Measurements from ENCODE around the gene DIPK1B.

The DIPK1B gene

DNA sequence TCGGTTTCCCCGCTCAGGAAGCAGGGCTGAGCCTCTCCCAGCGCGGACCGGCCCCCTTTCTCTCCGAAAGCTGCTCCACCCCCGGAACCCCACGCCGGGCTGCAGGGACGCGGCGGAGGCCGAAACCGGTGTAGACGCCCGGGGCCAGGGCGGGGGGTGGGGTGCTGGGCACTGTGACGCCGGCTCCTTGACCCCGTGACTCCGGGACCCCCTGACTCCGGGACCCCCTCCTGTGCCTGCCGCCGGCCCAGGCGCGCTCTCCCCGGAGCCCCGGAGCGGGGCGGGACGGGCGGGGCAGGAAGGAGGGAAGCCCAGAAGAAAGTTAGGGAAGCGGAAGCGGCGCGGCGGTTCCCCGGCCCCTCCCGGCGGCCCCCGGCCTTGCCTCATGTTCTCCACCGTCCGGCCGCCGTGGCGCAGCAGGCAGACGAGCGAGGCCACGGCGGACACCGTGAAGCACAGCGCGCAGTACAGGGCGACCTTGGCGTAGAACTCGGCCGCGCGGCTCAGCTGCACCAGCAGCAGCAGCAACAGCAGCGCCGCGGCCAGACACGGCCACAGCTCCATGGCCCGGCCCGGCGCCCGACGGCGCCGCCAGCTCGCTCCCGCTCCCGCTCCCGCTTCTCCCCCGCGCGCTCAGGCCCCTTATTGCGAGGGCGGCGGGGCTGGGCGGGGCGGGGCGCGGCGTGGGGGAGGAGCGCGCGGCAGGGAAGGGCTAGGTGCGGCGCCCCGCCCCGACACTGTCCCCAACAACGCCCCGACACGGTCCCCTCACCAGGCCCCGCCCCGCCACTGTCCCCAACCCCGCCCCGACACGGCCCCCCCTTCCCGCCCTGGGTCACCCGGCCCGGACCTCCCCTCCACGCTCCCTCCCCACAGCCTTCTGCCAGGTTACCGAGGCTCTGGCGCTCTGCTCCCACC lies 25.3 kb upstream of the DIPK1B start, which contains the start of gene AGPAT2:
TSS of gene AGPAT2 (minus strand) at position 664 of the 918 bp plus-strand sequence. CDS start at position 564, 100 bp downstream.
- no peak for FAIRE-seq

DNA sequence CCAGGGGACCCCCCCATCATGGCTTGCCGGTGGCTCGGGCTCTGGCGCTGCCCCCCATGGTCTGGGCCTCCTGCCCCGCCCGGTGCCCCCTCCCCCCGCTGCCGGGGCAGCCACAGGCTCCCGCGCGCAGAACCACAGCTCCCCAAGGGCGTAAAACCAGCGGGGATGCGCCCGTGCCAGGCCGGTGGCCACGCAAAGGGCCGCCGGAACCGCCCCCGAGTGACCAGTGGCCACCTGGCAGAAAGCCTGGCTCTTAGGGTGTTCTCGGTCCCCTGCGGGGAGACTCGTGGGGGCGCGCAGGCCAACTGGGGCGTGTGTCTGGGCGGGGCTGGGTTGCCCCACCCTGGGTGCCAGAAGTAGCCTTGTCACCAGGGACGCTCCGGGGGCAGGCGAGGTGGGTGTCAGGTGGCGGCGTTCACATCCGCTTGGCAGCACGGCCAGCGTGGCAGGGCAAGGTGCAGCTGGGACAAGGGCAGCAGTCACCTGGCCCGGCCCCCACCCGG lies 24.6 kb upstream of the DIPK1B start:
- FAIRE-seq, result no peak

DNA sequence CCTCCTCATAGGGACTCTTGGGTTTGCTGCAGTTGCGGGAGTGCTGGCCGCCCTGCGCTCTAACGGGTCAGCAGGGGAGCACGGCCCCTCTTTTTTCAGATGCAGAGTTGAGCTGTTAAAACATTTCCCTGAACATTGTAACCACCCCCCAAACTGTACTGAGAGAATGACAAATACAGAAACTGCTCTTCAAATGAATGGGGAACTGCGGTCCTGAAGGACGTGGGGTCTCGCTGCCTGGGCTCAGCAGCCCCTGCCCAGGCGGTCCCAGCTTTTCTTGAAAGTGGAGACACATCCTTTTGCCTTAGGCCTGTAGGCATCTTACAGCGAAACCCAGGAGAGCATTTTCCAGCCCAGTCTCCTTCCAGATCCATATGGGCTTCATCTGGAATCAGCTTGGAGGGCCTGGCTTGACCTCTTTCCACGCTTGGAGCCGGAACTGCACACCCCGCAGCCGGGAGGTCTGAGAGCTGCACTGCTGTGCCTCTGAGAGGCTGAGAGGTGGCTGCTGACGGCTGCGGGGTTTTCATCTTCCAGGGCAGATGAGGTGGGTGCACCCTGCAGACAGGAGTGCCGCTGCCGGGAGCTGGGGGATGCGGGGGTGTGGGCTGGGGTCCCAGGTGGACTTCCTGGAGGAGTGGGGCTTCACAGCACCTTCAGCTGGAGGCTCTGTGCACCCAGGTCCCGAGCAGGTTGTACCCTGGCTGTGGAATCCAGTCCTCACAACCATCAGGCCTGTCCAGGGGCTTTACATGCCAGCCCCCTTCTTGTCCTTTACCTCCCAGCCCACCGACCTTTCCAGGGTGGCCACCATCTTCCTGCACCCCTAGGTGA lies 23.9 kb upstream of the DIPK1B start:
- FAIRE-seq, result no peak

DNA sequence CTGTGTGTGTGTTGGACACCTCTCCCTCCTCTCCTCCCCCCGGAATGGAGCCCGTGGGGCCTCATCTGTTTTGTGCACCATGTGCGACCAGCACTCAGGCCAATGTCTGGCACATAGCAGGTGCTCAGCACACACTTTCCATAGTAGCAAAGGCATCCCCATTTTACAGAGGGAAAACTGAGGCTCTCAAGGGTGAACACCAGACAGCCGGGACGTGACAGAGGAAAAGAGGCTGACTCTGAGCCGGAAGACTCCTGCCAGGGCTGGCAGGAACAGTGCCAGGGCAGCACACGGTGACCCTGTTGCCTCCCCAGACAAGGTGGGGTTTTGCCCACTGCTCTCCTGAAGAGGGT lies 23.3 kb upstream of the DIPK1B start:
- no peak for FAIRE-seq

DNA sequence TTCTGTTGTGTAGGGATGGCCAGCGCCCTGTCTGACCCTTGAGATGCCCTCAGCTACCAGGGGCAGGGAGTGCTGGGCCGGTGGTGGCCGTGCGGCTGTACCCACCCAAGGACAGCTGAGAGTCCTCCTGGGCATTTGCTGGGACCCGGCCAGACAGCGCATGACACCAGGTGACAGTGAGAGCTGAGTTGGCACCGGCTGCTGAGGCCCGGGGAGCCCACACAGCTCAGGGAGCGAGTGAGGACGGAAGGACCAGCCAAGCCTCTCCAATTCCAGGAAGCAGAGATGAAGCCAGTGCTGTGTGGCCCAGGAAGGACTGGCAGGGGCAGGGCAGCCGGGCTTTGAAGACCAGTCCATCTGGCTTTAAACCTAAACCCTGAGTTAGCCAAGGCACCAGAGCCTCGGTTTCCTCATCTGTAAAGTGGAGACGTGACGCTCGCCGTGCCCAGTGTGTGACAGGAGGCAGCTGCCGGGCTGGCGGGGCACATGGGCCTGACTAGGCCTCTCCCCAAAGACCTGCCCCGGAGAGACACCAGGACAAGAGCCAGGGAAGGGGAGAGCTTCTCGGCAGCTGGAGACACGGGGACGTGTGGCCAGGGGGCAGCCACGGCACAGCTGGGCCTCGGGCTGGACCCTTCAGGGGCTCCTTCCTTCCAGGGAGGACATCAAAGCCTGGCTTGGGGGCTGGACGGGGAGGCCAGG lies 22.1 kb upstream of the DIPK1B start:
- no peak for FAIRE-seq

DNA sequence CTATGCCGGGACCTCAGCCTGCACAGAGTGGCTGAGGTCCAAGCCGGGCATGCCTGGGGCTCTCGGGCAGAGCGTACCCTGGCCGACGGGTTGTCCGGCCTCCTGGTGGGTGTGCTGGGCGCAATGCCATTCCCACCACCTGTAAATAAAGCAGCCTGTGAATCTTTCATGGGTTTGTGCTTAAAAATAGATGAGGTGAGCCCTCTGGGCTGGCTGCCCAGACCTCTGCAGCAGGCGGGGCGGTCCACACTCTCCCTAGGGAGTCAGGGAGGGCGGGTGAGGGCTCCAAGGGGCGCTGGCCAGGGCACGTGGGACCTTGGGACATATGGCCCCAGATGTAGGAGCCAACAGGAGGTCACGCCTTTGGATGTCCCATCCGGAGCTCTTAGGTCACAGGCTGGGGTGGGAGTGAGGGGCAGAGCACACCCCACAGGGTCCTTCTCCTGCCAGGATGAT lies 21.5 kb upstream of the DIPK1B start:
- no peak for FAIRE-seq

DNA sequence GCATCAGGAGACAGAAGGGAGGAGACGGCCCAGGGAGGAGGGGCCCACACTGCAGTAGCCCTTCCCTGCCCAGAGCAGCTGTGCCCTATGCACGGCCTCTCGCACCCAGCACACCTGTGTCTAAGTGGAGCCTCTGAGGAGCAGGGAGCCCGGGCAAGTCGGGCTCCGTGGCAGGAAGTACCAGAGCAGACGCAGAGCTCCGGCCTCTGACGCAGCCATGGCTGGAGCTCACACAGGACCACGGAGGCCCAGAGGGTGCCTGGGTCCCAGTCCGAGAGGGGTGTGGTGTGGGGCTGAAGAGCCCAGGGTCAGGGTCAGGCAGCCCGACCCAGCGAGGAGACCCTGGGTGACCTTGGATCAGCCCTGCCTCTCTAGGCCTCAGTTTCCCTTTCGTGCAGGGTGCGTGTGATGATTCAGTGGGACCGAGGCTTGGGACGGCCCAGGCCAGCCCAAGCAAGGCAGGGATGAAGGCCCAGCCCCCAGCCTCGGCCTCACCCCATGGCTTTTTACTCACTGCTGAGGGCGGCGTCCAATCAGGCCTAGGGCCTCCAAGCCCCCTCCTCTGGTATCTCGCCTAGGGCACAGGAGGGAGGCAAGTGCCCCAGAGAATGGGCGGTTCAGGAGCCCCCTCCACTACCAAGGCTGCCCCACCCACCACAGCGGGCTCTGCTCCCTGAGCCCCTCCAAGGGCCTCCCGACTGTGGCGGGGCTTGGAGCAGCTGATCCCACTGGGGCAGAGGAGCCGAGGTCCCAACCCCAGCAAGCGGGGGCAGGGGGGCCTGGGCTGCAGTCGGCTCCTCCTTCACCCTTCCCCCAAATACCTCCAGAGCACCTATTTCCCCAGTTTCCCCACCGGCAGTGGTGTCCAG lies 20.8 kb upstream of the DIPK1B start:
- FAIRE-seq, result no peak

DNA sequence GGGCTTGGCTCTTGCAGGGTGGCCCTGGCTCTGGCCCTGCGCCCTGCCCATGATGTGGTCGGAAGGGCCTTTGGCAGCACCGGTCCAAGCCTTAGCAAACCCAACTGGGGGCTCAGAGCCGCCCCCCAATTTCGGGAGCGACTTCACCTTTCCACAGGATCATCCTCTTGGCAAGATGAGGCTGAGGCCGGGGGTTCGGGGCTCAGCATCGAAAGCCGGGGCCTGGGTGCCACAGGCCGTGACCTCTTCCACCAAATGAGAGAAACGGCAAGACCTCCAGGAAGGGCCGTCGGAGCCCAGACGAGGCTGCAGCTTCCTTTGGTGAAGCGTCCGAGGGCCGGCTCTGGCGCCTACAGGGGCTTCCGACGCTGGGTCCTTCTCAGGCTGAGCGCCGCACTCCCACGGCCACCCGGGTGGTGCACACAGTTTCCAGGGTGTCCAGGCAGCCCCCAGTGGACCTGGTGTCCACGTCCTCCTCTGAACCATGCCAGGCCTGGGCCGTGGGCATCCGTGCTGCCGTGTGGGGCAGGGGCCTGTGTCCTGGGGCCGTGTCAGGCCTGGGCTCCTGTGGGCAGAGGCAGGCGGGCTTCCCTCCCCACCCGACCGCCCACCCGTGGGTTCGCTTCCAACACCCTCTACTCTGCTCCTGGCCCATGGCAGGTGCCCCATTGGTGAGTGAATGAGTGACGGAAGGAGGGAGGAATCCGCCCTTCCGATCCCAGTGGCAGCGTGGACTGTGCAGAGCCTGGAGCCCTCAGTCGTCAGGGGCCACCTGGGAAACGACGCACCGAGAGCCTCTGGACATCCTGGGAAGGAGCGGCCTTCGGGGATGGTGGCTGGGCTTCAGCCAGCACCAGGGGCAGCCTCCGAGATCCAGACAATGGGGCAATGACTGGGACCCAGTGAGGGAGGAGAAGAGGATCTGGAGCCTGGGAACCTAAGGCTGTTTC lies 19.9 kb upstream of the DIPK1B start:
- no peak for FAIRE-seq

DNA sequence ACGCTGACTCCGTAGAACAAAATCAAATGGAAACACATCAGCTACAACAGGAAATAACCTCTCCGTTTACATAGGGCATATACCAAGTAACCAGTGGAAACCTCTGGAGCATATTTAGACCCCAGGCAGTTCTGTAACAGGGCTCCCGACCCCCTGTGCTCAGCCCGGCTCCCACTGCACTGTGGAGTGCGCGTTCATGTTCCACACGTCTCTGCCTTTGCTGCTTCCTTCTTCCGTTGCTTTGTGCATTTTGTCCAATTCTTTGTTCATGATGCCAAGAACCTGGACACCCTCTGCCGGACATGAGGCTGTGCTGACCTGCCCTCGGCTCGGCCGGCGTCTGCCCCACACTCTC lies 19.3 kb upstream of the DIPK1B start:
- no peak for FAIRE-seq

DNA sequence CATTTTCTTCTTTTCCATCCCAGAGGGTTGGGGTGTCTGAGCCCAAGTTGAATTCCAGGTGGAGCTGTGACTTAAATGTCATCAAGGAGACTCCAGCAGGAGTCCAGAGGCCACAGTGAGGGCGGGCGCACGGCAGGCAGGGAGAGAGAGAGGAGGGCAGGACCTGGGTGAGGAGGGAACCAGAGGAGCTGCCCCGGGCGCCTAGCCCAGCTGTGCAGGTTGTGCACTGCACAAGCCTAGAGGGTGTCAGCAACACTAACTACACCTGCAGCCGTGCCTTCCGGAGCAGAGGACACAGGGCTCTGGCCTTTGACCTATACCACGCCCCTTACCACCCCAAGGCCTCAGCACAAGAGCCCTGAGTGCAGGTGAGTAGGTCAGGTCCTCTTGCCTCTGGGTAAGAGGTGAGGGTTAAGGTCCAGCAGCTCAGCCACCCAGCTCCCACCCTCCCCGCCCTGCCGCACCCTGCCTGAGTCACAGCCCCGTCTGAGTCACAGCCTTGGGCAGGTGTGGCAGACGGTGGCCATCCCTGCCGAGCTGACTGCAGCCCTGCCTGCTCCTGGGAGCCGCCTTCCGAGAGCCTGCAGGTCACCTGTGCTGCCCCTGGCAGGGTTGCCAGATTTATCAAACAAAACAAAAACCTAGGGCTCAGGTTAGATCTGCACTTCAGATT lies 18.7 kb upstream of the DIPK1B start:
- FAIRE-seq, result no peak

DNA sequence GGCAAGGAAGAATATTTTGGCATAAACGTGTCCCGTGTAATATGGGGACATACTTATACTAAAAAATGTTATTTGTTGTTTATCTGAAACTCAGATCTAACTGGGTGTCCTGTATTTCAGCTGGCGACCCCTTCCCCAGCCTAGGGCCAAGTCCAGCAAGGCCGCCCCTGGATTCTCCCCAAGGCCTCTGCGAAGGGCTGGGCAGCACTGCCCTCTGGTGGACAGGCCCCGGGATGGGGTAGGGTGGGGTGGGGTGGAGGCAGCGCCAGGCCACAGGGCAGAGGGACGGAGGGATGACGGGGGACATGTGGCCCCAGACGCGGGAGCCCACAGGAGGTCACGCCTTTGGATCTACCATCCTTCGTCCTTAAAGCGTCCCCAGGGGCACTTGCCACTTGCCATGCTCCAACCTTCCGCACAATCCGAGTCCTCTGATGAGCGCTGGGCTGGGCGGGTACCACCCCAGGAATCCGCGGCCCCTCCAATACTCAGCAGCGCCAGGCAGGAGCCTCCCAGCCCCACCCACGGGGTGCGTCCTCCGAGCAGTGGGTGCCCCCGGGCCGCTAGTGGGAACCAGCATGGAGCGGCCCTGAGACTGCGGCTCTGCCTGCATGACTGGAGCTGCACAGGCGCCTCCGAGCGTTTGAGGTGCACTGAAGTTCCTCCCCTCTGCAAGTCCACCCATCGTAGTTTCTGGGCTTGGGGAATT lies 18.1 kb upstream of the DIPK1B start:
- FAIRE-seq, result no peak

DNA sequence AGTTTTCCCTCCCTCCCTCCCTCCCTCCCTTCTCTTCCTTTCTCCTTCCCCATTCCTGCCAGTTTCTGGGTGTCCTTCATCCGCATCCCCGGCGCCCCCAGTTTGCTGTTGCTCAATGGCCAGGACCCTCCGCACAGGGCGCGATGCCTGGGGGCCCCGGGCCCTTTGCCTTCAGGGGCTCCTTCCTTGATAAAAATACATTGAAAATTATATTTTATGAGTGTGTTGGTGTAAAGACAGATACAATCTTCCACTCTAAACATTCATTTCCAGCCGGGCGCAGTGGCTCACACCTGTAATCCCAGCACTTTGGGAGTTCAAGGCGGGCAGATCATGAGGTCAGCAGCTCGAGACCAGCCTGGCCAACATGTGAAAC lies 17.5 kb upstream of the DIPK1B start:
- no peak for FAIRE-seq

DNA sequence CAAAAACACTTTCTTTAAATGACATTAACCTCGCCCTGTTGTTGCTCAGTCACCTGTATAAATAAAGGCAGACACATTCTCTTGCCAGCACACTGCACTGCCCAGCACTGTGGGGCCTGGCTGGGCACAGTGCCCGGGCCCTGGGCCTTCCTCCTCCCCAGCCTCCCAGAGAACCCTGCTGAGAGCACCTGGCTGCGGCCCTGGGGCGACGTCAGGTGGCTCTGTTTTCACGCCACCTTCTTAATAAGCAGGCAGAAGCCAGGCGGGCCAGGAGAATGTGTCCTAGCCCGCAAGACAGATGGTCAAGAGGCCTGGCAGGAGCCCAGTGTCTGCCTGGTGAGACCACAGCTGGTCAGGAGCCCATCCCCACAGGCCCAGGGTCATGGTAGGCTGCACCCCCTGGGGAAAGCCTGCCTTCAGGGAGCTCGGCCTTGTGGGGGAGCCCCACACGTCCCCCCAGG lies 16.9 kb upstream of the DIPK1B start:
- no peak for FAIRE-seq

DNA sequence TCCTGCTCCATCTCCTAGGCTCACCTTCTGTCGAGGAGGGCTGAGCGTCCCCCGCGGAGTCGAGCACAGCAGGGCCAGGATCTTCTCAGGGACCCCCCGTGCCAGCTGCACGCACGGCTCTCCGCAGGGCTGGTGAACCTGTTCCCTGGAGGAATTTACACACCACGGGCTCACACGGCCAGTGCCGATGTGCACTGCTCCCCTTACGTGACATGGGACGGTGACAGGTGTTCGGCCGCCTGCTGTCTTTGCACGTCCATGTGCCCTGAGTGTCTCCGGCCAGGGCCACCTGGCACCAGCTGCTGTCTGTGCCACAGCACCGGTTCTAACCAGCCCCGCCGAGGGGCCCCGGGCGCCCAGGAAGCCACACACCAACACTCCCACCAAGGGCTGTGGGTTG lies 16.4 kb upstream of the DIPK1B start:
- FAIRE-seq, result no peak

DNA sequence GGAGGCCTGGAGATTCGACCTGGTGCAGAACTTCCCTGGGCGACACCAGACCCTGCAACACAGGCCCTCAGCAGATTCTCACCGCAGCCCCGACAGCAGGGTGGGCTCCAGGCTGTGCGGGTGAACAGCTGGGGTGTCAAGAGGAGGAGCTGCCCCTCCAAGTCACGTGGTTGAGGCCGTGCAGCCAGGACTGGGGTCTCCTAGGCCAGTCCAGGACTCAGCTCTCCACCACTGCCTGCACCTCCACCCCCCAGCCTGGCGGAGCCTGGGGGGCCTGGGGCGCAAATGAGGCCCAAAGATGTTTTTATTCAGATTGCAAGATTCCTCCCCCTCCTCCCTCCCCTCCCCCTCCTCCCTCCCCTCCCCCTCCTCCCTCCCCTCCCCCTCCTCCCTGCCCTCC lies 15.9 kb upstream of the DIPK1B start:
- FAIRE-seq, result no peak

DNA sequence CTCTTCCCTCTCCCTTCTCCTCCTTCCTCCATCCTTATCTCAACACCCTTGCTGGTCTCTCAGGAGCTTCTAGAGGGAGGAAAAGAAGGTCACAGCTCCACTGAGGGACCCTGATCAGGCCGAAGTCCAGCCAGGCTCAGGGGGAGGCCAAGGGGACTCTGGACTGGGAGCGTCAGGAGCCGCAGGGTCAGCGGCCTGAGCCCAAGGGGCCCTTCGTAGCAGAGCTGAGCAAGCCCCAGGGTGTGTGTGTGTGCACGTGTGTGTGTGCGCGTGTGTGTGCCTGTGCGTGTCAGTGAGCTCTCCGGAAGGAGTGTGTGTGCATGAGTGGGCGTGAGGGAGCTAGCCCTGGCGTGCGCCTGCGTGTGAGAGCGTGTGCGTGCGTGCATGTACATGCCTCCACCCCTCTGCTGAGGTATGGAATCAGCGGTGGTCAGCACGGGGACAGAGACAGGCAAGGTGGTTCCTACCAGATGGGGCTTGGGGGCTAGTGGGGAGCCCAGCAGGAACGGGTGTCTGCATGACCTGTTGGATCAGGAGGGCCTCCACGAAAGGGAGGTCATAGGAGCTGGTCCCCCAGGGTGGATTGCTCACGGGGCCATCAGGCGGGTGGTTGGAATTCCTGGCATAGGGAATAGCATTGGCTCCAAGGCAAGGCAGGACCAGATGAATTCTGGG lies 15.1 kb upstream of the DIPK1B start:
- no peak for FAIRE-seq

DNA sequence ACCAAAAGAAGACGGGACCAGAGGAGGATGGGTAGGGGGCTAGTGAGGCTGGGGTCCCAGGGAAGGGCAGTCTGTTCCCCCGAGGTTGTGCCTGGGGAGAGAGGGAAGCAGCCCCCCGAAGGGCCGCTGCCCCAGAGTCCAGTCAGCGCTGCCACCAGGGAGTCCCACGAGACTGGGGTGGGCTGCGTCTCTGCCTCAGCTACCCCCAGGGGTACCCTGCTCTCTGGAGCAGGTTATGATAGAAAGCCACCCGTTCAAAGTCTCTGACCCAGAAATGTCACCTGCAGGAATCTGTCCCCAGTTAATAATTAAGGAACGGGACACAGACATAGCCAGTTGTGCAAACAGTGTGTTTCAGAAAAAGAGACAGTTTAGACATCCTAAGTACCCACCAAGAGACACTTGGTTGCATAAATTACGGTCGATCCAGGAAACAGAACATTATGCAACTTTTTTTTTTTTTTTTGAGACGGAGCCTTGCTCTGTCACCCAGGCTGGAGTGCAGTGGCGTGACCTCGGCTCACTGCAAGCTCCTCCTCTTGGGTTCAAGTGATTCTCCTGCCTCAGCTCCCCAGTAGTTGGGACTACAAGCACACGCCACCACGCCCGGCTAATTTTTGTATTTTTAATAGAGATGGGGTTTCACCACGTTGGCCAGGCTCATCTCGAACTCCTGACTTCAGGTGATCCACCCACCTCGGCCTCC lies 14.4 kb upstream of the DIPK1B start:
- FAIRE-seq, result no peak

DNA sequence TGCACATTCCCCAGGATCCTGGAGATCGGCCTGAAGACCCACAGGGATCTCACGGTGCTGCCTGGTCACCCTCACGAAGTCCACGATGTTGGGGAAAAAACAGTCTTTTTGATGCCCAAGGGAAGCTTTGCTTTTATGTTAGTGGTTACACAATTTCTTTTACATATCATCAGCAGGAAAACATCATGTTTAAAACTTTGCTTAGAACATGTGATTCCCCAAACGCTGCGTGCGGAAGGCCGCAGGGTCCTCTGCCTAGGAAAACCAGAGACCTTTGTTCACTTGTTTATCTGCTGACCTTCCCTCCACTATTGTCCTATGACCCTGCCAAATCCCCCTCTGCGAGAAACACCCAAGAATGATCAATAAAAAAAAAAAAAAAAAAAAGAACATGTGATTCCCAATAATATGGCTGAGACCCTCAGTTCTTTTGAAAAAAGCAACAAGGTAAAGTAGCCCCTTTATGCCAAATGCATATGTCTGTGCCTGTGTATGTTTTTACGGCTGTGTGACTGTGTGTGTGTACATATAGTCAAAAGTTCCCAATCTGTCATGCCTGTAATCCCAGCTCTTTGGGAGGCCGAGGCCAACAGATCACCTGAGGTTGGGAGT lies 13.6 kb upstream of the DIPK1B start:
- no peak for FAIRE-seq

Data from A204.1 (cell line).